ENCODE results near the gene WRNIP1. TPM values are rescaled to one million over a fixed set of nuclear protein-coding genes. Genes with fewer than 3 reads are reported as not detected.

The WRNIP1 gene
- total RNA-seq, 4 donors from 2014 or later = 66.0 to 75.6 (median 69.9) TPM

- Histone ChIP-seq H3K4me3 (no peak overlapping the region), H3K9me3 (no peaks in the 10 kb centered on the region), H3K27ac (no peak overlapping the region), H3K4me1 (peaks cover 0 to 9% (median 0%) of the 10 kb centered on the region in 3 donors), H3K36me3 (peaks cover 0 to 4% (median 0%) of the 10 kb centered on the region in 3 donors), H3K27me3 (no peaks in the 10 kb centered on the region)
- DNase-seq = no peak
- 54 to 83% methylated on average over 2 of the region's 2 CpGs for WGBS, 2 donors
- TF ChIP-seq, protein P1, sequence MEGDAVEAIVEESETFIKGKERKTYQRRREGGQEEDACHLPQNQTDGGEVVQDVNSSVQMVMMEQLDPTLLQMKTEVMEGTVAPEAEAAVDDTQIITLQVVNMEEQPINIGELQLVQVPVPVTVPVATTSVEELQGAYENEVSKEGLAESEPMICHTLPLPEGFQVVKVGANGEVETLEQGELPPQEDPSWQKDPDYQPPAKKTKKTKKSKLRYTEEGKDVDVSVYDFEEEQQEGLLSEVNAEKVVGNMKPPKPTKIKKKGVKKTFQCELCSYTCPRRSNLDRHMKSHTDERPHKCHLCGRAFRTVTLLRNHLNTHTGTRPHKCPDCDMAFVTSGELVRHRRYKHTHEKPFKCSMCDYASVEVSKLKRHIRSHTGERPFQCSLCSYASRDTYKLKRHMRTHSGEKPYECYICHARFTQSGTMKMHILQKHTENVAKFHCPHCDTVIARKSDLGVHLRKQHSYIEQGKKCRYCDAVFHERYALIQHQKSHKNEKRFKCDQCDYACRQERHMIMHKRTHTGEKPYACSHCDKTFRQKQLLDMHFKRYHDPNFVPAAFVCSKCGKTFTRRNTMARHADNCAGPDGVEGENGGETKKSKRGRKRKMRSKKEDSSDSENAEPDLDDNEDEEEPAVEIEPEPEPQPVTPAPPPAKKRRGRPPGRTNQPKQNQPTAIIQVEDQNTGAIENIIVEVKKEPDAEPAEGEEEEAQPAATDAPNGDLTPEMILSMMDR (IDR thresholded peaks at IDR 0.05) = no peak
- no peak for TF ChIP-seq POLR2A (IDR thresholded peaks at IDR 0.05)
- intact Hi-C loops (cut with DNase I) = no loop called here
Observed at GRCh38 chr6:2719093-2719455, 46.1 kb upstream of the WRNIP1 start.

DNA sequence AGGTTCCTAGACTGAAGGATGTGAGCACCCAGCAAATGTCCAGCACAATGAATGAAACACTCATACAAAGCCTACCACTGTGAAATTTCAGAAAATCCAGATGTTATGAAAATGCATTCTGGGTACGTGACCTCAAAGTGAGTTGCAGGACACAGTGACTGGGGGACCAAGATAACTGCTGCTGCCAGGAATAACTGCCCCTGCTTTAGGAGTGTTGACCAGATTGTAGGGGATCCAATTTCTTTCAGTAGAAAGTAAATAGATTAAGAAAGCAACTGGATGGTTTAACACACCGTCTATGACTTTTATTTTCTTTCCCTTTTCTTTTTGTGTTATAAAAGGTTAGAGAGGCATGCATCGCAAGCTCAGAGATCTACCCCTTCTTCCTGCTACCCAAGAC lies 44.0 kb upstream of the WRNIP1 start:
- Histone ChIP-seq H3K4me3 (no peak overlapping the region), H3K9me3 (no peaks in the 10 kb centered on the region), H3K36me3 (peaks cover 0 to 4% (median 0%) of the 10 kb centered on the region in 3 donors), H3K27me3 (no peaks in the 10 kb centered on the region), H3K27ac (no peak overlapping the region), H3K4me1 (no peaks in the 10 kb centered on the region)
- intact Hi-C loops (cut with DNase I) = no loop called here
- TF ChIP-seq POLR2A (IDR thresholded peaks at IDR 0.05) = no peak
- TF ChIP-seq, protein P1 (IDR thresholded peaks at IDR 0.05) = no peak
- 92% methylated on average over 3 of the region's 3 CpGs for WGBS, 2 donors
- DNase-seq = no peak

GRCh38 chr6:2725364-2725988 lies 39.7 kb upstream of the WRNIP1 start:
- Histone ChIP-seq H3K27me3 (no peaks in the 10 kb centered on the region), H3K36me3 (peaks cover 0 to 4% (median 0%) of the 10 kb centered on the region in 3 donors), H3K4me1 (no peaks in the 10 kb centered on the region), H3K27ac (no peak overlapping the region), H3K9me3 (no peaks in the 10 kb centered on the region), H3K4me3 (no peak overlapping the region)
- no peak for DNase-seq
- 81 to 82% methylated on average over 8 of the region's 8 CpGs for WGBS, 2 donors
- intact Hi-C loops (cut with DNase I) = no loop called here
- TF ChIP-seq POLR2A (IDR thresholded peaks at IDR 0.05) = no peak
- TF ChIP-seq, protein P1 (IDR thresholded peaks at IDR 0.05) = no peak

GRCh38 chr6:2725999-2726567 lies 39.1 kb upstream of the WRNIP1 start:
- 44 to 48% methylated on average over 8 of the region's 8 CpGs for WGBS, 2 donors
- Histone ChIP-seq H3K27ac (no peak overlapping the region), H3K4me1 (no peaks in the 10 kb centered on the region), H3K9me3 (no peaks in the 10 kb centered on the region), H3K36me3 (peaks cover 0 to 4% (median 0%) of the 10 kb centered on the region in 3 donors), H3K27me3 (no peaks in the 10 kb centered on the region), H3K4me3 (no peak overlapping the region)
- TF ChIP-seq POLR2A (IDR thresholded peaks at IDR 0.05) = no peak
- TF ChIP-seq, protein P1 (IDR thresholded peaks at IDR 0.05) = no peak
- no peak for DNase-seq
- intact Hi-C loops (cut with DNase I) = no loop called here

DNA sequence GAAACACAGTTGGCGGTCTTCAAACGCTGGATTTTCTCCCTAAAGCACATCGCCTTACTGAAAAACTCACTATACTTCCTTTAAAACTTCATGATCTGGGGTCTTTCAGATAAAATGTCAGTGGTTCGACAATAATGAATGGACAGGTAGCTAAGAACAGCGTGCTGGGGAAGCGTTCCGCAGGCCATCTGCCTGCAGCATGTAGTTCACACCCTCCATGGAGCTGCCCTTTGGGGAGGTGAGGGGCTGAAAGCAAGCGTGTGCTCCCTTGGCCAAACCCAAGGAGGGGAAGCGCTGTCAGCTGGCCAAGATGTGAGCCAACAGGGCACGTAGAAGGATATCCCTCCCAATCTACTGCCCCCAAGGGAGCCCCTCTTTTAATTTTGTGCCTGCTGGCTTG lies 35.3 kb upstream of the WRNIP1 start:
- H3K4me1 ChIP-seq = peaks cover 0 to 18% (median 0%) of the 10 kb centered on the region in 3 donors
- WGBS, 2 donors = 93 to 97% methylated on average over 6 to 10 of the region's 10 CpGs
- H3K36me3 ChIP-seq = no peaks in the 10 kb centered on the region
- H3K4me3 ChIP-seq = no peak overlapping the region
- no peak for DNase-seq
- TF ChIP-seq, protein P1 (IDR thresholded peaks at IDR 0.05) = no peak
- TF ChIP-seq POLR2A (IDR thresholded peaks at IDR 0.05) = no peak
- no peaks in the 10 kb centered on the region for H3K27me3 ChIP-seq
- intact Hi-C loops (cut with DNase I) = no loop called here
- no peak overlapping the region for H3K27ac ChIP-seq
- no peaks in the 10 kb centered on the region for H3K9me3 ChIP-seq

All from esophagus squamous epithelium (tissue), 5 donors.